Measurements from ENCODE around the gene CPSF4.

CPSF4 gene

DNA sequence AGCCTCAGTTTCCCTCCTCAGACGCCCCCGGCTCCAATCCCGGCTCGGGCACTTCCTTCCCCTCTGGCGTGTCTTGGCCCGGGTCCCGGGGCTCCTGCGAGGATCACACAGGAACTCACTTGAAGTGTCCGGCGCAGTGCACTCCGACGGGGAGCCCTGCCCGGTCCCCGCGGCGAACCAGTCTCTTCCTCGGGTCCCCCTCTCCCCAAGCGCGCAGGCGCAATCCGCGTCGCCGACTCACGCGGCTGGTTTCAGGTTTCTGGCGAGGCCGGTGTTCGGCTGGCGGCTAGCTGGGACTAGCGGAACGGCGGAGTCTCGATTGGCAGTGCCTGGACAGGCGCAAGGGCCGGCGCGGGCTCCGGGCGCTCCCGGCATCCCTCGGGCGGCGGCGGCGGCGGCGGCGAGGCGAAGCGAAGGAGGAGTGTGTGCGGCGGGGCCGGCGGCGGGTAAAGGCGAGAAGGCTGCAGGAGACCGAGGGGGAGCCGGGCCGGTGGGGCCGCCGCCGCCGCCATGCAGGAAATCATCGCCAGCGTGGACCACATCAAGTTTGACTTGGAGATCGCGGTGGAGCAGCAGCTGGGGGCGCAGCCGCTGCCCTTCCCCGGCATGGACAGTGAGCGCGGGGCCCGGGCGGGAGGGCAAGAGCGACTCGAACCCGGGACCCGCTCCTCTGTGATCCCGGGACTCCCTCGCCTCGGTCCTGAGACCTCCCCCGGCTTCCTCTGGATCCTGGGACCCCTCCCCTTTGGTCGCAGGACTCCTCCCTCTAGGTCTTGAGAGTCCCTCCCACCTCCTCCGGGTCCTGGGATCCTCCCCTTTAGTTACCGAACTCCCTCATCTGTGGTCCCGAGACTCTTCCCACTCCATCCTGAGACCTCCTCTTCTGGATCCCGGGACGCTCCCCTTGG is at the start of gene CPSF4, which contains the start of gene PTCD1:
CPSF4 (plus strand) TSS at position 371 of the 908 bp plus-strand sequence; CDS start at position 511, 140 bp downstream.
PTCD1 (minus strand) TSS at position 226 of the 908 bp plus-strand sequence. CDS start 3,556 bp downstream, outside the sequence.
- DNase-seq (ENCODE audit: low read depth, low spot score): peak; percentile 74
- H3K27ac ChIP-seq: peak within 1 kb of the TSS; percentile 71

DNA sequence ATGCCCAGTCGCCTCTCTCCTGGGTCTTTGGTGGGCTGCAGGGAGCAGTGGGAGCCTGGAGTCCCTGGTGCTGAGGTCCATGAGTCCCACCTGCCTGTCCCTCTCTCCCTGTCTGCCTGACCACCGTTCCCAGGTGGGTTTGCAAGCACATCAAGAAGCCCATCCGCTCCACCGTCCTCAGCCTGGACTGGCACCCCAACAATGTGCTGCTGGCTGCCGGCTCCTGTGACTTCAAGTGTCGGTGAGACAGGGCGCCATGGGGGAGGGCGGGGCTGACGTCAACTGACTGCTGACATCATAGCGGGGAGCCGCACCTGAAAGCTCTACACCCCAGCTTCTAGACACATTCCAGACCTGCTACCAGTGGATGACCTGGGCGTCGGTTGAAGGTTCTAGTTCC is 49.0 kb upstream of the CPSF4 start:
- H3K27ac ChIP-seq: no peak overlapping the region
- DNase-seq (ENCODE audit: low read depth, low spot score): no peak

DNA sequence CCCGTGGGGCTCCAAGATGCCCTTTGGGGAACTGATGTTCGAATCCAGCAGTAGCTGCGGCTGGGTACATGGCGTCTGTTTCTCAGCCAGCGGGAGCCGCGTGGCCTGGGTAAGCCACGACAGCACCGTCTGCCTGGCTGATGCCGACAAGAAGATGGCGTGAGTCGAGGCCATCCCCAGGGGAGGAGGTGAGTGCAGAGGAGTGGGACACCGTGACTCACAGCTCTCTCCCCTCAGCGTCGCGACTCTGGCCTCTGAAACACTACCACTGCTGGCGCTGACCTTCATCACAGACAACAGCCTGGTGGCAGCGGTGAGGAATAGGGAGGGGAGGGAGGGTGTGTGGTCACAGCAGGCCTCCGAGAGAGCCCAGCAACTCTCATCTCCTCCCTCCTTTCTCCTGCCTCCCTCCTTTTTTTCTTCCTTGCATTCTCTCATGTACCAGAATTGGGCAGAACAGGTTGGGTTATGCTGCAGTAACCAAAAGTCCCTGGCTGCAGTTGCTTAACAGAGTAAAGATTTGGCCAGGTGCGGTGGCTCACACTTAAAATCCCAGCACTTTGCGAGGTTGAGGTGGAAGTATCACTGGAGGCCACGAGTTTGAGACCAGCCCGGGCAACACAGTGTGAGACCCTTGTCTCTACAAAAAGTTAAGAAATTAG is 47.7 kb upstream of the CPSF4 start:
- no peak overlapping the region for H3K27ac ChIP-seq
- DNase-seq (ENCODE audit: low read depth, low spot score): no peak

DNA sequence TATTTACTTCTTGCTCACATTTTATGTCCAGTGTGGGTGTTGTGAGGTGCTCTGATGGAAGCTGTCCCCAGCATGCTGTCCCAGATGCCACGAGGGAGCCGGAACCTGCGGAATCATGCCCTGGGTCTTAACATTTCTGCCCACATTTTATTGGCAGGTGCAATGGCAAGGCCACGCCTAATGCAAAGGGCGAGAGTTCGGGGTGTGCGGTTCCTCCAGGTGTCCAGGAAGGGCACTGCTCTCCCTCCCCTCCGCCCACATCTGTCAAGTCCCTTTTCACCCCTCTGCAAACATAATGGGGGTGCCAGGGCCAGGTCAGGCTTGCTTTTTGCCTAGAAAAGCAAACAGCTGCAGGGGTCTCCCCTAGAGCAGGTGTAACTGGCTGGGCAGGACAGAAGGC is 46.7 kb upstream of the CPSF4 start:
- H3K27ac ChIP-seq: peak overlapping the region; percentile 31
- DNase-seq (ENCODE audit: low read depth, low spot score): no peak

DNA sequence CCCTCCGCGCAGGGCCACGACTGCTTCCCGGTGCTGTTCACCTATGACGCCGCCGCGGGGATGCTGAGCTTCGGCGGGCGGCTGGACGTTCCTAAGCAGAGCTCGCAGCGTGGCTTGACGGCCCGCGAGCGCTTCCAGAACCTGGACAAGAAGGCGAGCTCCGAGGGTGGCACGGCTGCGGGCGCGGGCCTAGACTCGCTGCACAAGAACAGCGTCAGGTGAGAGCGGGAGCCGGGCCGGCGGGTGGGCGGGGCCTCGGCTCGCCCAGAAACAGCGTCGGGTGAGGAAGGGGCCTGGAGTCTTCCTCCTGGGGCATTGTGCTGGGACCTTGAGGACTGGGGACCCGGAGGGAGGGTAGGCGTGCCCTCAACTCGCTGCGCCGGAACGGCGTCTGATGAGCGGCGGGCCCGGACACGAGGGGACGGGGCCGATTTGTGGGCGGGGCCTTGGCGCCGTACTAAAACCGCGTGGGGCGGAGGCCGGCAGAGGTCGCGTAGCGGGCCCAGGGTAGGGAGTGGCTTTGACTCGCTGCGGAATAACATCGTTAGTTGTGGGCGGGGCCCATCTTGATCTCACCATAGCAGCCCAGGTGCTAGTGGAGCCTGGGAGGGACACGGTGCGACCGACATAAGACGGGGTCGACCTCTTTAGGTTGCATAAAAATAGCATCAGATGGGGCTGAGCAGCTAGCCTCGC is 45.9 kb upstream of the CPSF4 start:
- DNase-seq (ENCODE audit: low read depth, low spot score): no peak
- H3K27ac ChIP-seq: peak overlapping the region; percentile 31

DNA sequence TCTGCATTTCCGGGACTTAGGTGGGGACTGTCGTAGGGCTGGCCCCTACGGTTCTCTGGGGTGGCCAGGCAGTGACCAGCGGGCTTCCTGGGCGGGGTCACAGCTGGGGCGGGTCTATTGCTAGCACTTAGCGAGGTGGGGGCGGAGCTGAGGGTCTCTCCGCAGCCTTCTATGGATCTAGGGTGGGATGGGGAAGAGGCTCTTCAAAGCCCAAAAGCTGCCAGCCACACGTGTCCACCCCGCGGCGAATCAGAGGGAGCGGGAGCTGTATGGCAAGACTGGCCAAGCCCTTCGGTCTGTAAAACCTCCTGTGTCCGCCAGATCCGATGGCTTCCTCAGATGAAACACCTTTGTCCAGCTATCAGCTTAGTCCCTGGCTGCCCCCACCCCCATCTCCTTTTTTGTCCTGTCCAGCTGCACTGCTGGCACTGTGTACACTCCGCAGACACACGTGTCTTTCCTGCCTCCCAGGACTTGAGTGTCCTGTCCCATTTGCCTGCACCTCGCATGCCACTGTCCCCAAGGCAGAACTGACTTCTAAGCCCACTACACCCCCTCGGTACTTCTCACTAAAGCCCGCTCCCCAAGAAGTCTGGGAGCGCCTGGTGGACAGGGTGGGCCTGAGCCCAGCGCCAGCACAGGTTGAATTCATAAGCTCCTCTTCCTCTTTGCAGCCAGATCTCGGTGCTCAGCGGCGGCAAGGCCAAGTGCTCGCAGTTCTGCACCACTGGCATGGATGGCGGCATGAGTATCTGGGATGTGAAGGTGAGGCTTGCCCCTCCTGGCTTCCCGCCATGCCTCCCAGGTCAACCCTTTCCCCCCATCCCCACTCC is 45.2 kb upstream of the CPSF4 start:
- peak overlapping the region; percentile 31 for H3K27ac ChIP-seq
- no peak for DNase-seq (ENCODE audit: low read depth, low spot score)

DNA sequence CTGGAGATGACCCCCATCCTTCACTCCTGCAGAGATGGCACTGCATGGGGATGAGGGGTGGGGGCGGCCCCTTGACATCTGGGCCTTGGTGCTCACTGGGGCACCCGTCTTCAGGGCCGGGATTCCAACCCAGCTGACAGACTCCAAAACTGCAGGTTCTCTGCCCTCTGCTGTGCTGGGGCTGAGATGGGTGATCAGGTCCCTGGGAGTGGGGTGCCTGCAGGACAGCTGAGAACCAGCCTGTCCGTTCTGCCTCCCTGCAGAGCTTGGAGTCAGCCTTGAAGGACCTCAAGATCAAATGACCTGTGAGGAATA is 44.6 kb upstream of the CPSF4 start:
- no peak for DNase-seq (ENCODE audit: low read depth, low spot score)
- no peak overlapping the region for H3K27ac ChIP-seq

DNA sequence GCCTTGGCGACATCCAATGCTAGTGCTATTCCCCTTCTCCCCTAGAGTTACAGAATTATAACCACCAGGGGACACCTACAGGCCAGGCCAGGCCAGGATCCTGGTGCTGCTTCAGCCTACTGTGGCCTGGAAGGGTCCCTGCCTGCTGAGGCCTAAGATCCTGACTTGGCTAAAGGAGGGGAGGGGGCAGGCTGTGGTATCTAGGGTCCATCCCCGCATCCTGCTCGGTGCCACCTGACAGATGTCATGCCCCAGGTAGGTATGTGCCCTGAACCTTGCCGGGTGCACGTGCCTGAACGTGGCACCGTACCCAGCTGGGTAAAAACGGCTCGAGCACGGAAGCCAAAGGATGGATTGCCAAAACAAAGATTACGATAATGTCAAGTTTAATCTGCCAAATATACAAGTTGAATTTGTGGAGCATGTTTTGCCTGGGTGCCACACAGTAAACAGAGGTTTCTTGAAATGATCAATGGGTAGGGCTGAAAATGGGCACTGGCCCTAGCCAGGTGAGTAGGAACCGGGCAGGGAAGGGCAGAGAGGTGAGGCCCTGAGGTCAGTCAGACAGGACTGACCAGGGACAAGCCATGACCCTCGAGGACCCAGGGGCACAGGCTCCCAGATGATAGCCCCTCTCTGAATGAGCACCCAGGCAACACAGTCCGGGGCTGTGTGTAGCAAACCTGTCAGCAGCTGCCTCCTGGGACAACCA is 43.0 kb upstream of the CPSF4 start:
- no peak overlapping the region for H3K27ac ChIP-seq
- DNase-seq (ENCODE audit: low read depth, low spot score): no peak

DNA sequence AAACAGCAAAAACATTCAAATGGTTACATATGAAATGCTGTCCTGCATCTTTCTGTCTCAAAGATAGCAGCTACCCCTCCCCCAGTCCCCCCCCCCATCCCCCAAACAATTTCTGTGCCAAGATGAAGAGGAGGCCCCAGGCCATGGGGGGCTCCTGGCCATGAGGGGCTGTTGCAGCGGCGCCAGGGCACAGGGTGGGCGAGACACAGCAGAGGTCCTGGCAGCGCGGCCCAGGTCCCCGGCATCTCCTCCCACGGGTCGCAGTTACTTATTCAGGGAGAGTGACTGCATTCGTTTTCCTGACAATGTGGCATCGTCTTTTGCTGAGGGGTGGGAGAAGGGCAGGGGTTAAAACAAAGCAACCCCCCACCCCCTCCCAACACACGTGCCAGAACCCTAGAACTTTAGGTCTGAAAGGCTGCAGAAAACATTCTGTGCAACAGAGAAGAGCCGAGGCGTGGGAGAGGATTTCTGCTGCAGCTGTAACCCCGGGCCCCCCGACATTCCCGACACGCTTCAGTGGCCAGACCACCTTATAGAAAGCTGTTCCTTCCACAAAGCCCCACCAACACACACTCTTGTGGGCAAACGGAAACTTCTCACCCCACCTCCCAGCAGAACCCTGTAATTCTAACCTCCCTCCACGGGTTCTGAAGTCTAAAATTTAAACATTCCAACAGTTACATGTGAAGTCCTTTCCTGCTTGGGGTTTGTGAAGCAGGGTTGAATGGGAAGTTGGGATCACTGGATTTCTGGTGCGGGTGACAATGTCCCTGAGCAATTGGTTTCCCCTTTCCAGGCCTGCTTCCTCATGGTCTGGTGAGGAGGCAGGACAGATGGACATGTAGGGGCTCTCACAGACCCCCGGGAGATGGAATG is 42.1 kb upstream of the CPSF4 start:
- DNase-seq (ENCODE audit: low read depth, low spot score): no peak
- no peak overlapping the region for H3K27ac ChIP-seq

DNA sequence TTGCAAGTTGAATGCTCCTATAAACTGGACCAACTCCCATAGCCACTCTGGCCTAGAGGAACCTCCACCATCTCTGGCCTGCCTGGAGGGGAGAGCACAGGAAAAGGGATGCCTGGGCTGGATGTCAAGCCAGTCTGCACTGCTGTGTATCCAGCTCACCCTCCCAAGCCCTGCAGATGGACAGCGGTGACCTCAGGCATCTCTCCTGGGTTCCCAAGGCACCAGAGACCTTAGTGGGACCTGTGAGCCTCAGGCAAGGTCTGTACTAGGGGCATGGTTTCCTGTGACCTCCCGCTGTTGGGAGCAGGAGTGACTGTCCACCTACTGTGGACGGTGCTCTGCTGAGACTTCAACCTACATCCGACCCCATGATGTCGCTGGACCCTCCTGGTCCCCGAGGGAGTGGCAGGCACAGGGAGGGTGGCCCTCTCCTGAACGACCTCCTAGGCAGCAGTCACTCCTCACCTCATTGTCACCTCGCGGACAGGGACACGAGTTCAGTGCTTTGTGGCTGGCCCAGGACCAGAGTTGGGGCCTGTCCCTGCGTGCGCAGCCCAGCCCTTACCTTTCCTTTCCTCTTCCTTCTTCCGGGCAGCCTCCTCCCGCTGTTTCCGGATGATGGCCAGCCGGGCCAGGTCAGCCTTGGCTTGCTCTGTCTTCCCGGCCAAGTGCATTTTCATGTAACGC is 41.3 kb upstream of the CPSF4 start:
- H3K27ac ChIP-seq: peak overlapping the region; percentile 4
- DNase-seq (ENCODE audit: low read depth, low spot score): no peak

DNA sequence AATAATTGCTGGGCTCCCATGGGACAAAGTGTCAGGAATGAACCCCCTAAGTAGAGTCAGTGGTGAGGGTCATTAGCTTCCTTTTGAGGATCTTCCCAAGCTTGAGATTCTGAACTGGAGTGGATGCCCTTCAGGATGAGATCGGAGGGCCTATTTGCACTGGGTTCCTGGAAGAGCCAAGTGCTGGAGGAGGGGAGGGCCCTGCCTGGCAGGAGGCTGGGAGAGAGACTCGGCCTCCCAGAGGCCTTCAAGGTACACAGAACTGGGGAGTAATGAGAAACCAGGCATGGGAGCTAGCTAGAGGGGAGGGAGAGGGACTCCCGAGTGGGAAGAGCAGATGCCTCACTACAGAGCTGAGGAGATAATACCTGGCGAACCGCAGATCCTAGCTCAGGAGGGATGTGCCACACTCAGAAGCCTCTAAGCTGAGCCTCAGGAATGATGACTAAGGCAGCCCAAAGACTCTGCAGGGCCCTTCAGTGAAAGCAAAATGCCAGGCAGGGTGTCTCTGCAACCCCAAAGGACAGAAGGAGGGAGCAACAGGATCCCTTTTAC is 39.8 kb upstream of the CPSF4 start:
- no peak overlapping the region for H3K27ac ChIP-seq
- no peak for DNase-seq (ENCODE audit: low read depth, low spot score)

DNA sequence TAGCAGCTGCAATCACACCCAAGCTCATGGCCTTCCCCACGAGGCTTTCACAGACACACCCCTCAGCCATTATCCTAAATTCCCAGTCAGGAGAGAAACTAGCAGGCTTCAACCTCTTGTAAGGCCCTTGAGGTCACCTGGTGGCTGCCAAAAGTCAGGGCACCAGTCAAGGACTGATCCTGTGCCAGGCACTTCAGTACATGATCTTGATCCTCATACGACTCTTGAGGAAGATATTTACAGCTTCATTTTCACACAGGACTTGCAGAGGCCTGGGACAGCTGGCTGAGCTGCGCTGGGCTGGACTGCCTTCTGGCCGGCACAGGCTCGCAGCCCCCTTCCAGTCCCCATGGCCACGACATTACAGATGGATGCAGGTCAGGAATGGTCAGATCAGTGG is 39.1 kb upstream of the CPSF4 start:
- H3K27ac ChIP-seq: no peak overlapping the region
- DNase-seq (ENCODE audit: low read depth, low spot score): no peak

DNA sequence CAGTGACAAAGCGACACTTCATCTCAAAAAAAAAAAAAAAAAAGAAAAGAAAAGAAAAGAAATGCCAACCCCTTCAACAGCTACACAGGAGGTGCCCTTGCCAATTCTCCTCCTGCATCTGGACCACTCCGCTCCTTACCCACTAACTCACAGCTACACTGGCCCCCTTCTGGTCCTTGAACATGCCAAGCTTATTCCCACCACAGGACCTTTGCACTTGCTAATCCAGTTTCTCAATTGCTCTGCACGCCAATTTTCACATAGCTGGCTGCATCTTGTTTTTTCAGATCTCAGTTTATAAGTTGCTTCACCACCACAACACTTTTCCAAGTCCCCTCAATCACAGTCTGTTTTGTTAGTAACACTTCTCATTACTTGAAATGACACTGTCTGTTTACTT is 35.9 kb upstream of the CPSF4 start:
- no peak for DNase-seq (ENCODE audit: low read depth, low spot score)
- no peak overlapping the region for H3K27ac ChIP-seq

DNA sequence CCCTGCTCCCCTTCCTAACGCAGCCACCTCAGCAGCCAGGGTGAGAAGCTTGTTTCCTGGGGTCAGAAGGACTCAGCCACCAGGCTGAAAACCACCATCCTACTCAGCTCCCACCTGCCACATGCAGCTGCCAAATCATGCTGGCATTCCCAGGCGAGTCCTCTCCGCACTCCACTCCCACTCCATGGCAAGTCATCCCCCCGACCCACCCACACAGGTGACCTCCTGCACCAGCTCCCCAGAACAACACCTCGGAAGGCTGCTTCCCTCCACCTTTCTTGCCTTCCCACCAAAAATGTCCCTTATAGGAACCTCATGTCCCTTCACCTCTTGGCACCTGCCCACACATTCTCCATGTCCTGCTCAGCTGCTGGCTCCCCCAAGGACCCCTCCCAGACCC is 35.0 kb upstream of the CPSF4 start:
- no peak overlapping the region for H3K27ac ChIP-seq
- DNase-seq (ENCODE audit: low read depth, low spot score): no peak

DNA sequence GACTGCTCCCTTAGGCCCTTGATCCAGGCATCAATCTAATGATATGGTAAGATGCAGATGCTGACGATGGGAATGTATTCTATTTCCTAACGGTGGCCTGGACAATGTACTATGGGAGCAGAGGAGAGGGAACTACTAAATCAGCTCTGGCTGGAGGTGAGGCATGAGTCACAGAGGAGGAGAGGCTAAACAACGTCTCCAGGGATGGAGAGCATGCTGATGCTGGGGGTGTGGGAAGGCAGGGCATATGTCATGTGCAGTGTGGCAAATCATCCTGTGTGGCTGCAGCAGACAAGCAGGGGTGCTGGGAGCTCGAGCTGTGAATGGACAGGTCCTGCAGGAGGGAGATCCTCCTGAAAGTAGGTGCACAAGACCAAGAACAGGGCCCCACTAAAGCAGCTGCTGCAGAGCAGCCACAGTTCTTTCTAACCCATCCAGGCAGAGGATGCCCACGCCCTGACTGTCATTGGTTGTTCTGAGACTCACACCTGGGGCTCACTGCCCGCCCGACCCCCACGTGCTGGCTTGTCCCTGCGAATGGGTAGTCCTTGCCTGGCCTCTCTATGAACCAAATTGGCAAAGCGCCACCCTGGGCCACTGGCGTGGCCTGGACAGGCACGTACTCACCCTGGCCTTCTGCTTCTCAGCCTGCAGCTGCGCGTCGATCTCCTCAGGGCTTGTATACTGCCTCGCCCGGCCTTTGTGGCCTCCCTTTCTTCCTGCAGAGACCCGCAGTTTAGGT is 34.3 kb upstream of the CPSF4 start:
- H3K27ac ChIP-seq: no peak overlapping the region
- no peak for DNase-seq (ENCODE audit: low read depth, low spot score)

DNA sequence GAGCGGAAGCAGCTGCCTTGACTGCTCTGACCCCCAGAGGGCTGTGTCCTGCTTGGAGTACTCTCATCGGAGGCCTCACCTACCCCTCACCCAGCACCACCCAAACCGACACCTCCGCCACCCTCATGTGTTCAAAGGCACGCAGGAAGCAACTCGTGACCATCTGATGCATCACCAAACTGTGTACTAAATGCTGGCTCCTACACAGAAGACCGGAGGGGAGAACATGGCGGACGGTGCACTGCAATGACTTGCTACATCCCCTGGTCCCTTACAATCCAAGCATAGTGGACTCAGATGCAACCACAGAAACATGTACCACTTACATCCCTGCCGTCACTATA is 33.8 kb upstream of the CPSF4 start:
- H3K27ac ChIP-seq: no peak overlapping the region
- no peak for DNase-seq (ENCODE audit: low read depth, low spot score)

DNA sequence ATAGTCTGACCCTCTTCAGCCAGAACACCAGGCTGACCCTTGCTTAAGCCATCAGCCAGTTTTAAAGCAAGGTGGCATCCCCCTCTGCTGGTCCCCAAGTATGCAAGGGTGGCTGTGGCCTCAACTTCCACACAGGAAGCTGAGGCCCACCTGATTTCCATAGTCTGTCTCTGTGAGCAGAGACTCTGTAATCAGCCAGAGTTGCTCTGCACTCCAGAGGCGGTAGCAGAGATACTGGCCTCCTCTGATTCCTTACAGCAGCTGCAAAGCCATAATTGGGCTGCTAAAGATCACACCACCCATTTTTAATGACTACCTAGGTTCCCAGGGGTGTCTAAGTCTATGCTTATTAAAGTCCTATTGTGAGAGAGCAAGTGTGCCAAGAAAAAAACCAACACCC is 32.2 kb upstream of the CPSF4 start:
- no peak overlapping the region for H3K27ac ChIP-seq
- no peak for DNase-seq (ENCODE audit: low read depth, low spot score)
